GM18861 (cell line): ENCODE measurements around the gene BEAN1.

Source experiments
- ATAC-seq: cut with Tn5 transposase; IDR thresholded peaks from one replicate; pipeline ENCODE4 v1.9.1; 2021; ENCODE audit not compliant: unreplicated experiment

Gene BEAN1

GRCh38 chr16:66418165-66418962, 8.7 kb upstream of the BEAN1 start:
- ATAC-seq = no peak

- ATAC-seq = no peak
Observed at GRCh38 chr16:66419527-66419926, 7.6 kb upstream of the BEAN1 start.

DNA sequence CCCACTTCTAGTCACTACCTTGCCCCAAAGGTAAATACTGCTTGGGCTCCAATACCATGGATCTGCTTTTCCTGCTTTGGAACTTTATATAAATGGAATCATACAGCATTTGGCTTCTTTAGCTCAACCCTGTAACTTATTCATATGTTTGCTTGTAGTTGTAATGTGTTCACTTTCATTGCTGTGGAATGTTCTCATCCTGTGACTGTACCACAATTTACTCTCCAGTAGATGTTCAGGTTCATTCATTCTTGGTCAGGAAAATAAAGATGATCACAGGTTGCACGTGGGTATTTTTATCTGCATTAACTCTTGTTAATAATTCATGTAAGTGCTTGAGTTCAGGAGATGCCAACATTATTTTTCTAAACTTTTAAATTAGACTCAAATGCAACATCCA, 6.7 kb upstream of the BEAN1 start:
- no peak for ATAC-seq

GRCh38 chr16:66421891-66422290, 5.2 kb upstream of the BEAN1 start:
- ATAC-seq = no peak

GRCh38 chr16:66422366-66422765, 4.7 kb upstream of the BEAN1 start:
- no peak for ATAC-seq

GRCh38 chr16:66423177-66423576, 3.9 kb upstream of the BEAN1 start:
- no peak for ATAC-seq

GRCh38 chr16:66425651-66426050, 1.4 kb upstream of the BEAN1 start:
- no peak for ATAC-seq

DNA sequence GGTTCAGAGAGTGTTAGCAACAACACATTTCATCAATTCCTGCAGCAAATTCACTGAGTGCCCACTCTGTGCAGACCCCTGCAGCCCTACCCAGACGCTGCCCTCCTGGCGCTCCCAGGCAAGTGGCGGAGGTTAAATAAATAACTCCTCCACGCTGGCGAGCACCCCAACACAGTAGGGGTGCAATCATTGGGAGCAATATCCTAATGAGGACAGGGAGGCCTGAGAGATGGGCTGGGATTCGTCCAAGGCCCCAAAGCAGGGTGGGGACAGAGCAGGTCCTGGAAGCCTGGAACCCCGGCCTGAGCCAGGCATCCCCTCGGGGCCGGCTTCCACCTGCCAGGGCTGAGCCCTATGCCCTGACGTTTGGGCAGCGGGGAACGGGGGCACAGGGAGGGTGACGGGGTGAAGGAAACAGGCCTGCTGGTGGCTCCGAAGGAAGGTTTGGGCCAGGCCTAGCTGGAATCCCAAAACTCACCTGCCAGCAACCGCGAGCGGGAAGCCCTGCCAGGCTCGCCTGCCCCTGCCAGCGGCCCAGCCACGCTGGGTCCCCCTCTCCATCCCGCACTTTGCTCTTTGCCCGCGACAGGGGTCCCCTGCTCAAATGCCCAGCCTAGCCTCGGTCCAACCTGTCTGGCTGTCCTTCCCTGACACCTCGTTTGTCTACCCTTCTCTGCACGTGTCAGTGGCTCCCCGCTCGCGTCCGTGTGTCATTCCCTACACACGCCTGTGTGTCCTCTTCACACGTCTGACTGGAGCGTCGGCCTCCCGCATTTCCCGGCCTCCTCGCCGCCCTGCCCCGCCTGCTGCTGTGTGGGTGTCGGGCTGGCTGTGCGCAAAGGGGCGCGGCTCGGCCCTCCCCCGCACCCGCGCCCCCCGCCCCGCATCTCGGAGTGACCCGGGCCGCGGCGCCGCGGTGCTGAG, 721 bp upstream of the BEAN1 start:
- no peak for ATAC-seq

GRCh38 chr16:66427871-66428681, 981 bp downstream of the BEAN1 start:
- no peak for ATAC-seq

GRCh38 chr16:66428682-66429251, 1.7 kb downstream of the BEAN1 start:
- no peak for ATAC-seq

DNA sequence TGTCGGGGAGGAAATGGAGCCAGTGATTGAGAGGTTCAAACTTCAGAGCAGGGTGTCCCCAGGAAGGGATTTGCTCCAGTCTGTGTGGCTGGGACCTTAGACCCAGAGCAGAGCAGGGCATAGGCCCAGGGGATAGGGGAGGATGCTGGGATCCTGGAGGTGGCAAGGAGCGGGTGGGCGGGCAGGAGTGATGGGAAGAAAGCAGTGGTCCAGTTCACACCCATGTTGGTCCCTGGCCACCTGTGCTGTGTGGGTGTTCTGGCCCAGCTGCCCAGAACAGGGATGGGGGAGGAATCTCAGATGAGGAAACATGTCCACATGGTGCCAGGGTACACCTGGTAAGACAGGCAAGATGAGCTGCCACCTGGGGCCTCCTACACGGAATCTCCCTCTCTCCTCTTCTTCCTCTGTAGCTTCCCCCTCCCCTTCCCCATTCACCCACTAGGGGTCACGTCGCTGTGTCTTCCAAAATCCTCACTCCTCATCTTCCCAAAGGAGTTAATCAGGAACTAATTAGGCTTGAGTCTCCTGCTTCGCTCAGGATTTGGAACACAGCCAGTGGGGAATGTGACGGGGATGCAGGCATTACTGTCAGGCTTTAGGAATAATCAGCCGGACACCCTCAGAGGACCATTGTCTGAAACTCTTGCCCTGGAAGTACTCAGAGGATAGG, 2.3 kb downstream of the BEAN1 start:
- no peak for ATAC-seq

GRCh38 chr16:66430214-66430613, 3.1 kb downstream of the BEAN1 start:
- no peak for ATAC-seq

GRCh38 chr16:66431760-66432159, 4.7 kb downstream of the BEAN1 start:
- no peak for ATAC-seq

GRCh38 chr16:66432429-66432828, 5.3 kb downstream of the BEAN1 start:
- ATAC-seq = no peak

DNA sequence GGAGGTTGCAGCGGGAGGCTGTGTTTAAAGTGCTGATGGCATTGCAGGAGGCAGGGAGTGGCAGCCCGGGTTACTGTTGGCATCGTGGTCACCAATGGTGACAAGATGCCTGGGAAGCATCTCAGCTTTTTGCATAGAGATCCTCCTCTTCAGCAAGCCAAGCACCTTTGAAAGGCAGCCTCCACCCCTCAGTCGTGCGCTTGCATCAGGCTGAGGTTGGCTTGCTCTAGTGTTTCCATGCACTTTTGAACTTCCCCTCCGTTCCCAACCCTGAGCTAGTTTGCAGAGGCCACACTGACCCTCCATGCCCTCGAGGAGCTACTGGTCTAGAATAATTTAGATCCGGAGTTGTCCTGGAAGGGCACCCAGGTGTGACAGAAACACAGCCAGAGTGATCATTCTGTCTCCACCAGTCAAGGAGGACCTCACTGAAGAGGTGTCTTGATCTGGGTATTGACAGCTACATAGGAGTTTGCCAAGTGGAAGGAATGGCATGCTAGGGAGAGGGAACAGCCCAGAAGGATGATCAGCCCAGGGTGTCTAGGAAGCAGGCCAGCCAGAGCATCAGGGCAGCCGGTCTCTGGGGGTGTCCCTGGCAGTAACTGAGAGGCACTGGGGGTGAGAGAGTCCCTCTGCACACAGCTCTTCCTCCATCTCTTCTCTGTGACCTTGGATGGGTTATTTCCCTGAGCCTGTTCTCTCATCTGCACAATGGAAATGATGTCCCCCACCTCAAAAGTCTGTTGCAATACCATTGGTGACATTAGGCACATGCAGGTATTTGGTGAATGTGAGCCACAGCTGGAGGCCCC, 7.7 kb downstream of the BEAN1 start:
- no peak for ATAC-seq

DNA sequence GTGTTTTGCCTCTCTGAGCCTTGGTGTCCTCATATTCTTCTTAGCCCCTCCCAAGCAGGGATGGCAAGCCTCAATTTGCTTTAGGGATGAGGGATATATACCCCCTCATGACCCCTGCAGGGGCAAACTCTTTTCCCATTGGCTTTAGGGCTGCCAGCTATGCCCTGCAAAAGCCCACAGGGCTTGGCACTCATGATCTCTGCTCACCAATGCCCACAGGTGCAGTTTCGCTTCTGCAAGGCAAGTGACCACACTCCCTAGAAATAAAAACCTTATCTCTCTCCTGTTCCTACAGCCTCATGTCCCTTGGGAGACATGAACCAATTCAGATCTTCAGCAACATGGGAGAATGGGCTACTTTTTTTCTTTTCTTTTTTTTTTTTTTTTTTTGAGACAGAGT, 8.8 kb downstream of the BEAN1 start:
- ATAC-seq = no peak

GRCh38 chr16:66437391-66437945, 10.4 kb downstream of the BEAN1 start:
- no peak for ATAC-seq

DNA sequence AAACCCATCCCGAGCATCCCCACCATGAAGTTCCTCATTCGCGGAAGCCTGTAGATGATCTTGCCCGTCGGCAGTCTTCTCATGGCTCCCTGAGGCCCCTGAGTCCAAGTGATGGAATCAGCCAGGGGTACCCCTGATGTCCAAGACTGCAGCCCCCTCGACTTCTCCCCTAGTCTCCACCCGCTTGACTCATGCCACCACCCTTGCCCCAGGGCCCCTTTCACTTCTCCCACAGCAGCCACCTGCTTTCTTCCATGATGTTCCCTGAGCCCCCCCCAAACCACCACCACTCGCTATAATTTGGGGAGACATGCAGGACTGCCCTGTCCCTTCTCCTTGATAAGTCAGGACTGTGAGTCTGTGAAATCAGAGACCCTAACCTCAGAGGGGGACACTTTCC, 11.4 kb downstream of the BEAN1 start:
- no peak for ATAC-seq

GRCh38 chr16:66439051-66439730, 12.1 kb downstream of the BEAN1 start:
- no peak for ATAC-seq
